Bronchus fibroblast of lung (primary cell): ENCODE measurements around the gene NPLOC4. TPM values are rescaled to one million over a fixed set of nuclear protein-coding genes. Genes with fewer than 3 reads are reported as not detected.

Experiments used
- total RNA-seq: library from RNA; depleted of rRNA; stranded (reverse); fragments of >200 nt; gene quantifications from 2 replicates; pipeline ENCODE4 v1.2.3, GENCODE V29; 2015

NPLOC4 gene
- 46.4 and 48.6 TPM in 2 replicates for total RNA-seq

GRCh38 chr17:81636505-81637288 lies at the start of gene NPLOC4, which contains the start of gene TSPAN10:
NPLOC4 (minus strand) TSS chr17:81637112; CDS start chr17:81636930, 182 bp downstream.
TSPAN10 (plus strand) TSS chr17:81637196; CDS start chr17:81642413, 5,217 bp downstream.

DNA sequence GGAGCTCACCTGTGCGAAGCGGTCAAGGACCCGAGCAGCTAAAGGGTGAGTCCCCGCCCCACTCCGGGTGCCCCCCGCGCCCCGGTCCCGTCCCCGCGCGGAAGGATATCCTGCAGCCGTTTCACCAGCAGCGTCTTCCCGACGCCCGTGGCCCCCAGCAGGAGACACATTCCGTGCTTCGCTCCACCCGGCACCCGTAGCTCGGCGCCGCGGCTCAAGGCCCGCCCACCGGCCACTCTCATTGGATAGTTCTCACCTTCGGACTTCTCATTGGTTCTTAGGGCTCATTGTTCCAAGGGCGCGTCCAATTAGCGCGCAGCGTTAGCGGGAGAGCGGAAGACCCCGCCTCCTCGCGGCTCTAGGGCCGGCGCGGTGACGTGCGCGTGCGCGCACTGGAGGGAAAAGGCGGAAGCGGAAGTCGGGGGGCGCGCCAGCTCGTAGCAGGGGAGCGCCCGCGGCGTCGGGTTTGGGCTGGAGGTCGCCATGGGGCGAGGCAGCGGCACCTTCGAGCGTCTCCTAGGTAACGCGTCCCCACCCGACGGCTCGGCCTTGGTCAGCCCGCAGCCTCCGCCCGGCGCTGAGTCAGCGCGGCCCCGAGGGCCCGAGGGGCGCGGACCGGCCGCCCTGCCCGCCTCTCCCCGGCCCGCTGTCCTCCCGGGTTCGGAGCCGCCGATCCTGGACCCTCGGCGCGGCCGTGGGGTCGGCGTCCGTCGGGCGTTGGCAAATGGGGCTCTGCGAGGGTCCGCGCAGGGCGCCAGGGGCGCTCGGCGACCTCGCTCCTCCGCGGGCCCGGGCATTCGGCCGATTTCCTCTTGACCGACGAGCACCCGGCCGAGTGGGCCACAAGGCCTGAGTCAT lies 46.9 kb upstream of the NPLOC4 start, which contains the start of the genes ARL16 and HGS:
Gene ARL16, minus strand, starts transcription at position 214 of the 858 bp plus-strand sequence. Its CDS starts 44 bp downstream, at position 170.
Gene HGS, plus strand, starts transcription at position 428 of the 858 bp plus-strand sequence. Its CDS starts 56 bp downstream, at position 484.

GRCh38 chr17:81666342-81667191 lies 29.7 kb upstream of the NPLOC4 start, which contains the start of the genes CCDC137 and OXLD1:
CCDC137 (plus strand) TSS chr17:81666737; CDS start chr17:81666767, 30 bp downstream.
OXLD1 (minus strand) TSS chr17:81666605; CDS start chr17:81666577, 28 bp downstream.

DNA sequence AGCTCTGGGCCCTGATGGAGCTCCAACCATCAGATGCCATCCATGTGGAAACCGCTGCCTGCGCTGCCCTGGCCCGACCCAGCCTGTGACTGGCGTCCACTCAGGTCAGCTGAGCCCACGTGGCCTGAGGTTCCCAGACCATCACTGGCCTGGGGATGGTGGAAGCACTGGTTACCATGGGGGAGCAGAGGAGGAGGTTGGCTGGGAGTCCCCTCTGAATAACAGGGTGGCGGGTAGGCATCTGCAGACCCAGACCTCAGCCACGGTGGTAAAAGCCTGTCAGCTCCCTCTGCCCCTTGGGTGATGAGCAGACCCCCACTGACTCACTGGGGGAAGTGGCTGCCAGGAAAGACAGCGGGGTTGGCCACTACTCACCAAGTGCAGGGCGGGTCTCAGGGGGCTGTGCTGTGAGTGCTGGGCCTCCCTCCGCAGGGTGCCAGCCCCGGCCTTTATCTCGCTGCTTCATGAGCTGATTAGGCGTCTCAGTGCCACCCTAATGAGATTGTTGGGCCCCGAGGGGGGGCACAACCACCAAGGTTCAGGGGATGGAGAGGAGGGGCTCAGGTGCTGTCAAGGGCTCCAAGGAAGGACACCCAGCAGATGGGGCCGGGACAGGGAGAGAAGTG lies 19.3 kb upstream of the NPLOC4 start, which contains the start of gene PDE6G:
Gene PDE6G, minus strand, starts transcription at position 425 of the 626 bp plus-strand sequence. CDS start 3,237 bp downstream, outside the sequence.

GRCh38 chr17:81552244-81553017 lies 84.5 kb downstream of the NPLOC4 start, which contains the start of gene FAAP100:
FAAP100 (minus strand) TSS chr17:81552353; CDS start chr17:81552330, 23 bp downstream.

DNA sequence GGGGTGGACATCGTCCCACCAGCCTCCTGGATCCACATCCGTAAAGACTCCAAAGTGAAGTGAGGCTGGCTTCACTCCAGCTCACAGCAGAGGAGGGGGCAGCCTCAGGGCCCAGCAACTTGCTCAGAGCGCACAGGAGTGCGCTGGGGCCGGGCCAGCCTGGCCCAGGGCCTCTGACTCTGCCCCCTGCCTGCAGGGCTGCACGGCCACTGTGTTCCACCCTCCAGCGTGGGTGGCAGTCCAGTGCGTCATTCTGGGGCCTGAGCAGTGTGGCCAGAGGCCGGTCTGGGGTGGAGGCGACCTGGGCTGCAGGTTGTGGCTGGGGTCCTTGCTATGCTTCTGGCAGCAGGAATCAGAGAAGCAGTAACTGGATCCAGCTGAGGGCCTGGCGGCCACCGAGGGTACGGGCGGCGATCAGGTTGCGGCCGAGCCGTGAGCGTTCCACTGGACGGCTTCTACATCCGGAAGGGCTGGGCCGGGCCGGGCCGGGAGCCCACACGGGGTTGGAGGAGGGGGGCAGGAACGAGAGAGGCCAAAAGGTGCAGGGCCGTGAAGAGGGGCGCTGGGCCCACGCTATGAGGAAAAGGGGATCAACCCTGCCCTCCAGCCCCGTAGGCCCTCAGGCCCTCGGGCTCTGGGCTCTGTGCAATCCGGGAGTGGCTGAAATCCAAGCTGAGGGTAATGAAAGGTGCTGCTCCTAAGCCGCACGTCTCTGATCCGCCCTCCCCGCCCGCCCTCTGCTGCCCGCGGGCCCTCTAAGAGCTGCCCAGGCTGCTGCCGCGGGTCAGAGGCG lies 109.1 kb downstream of the NPLOC4 start, which contains the start of gene FSCN2:
Gene FSCN2, plus strand, starts transcription at position 787 of the 793 bp plus-strand sequence. CDS start 155 bp downstream, outside the sequence.

DNA sequence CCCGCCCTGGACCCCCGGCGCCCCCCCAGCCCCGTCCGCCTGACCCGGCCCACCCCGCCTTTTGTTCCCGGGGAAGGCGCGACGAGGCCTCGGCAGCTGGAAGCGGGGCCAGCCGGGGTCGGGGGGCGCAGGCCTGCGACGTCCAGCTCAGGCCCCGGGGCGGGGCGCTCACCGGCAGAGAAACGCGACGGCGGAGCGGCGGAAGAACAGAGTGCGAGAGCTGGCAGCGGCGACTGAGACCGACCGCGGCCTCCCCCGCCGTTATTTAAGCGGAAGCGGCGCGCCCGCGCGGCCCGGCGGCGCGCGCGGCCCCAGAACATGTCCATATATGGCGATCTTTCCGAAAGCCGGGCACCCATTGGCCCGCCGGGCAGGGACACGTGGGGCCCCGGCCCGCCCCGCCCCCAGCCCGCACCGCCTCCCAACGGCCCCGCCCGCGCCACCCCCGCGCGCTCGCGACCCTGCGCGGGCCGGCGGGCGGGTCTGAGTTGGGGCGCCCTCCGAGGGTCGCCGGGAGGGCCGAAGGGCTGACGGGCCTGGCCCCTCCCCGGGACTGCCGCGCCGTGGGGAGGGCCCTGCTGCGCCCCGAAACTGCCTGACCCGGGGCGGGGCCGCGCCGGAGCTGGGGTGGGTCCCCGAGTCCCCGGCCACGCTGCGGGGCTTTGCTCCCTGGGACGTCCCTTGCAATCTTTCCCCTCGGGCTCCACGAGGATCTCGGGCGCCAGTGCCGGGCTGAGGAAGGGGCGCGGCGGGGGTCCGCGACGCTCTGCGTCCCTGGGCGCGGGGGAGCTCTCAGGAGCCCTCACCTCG lies 124.1 kb downstream of the NPLOC4 start, which contains the start of gene ACTG1:
Gene ACTG1, minus strand, starts transcription at position 238 of the 810 bp plus-strand sequence. CDS start 445 bp downstream, outside the sequence.

Other genes with a start within 250 kb of the NPLOC4 start
- 8.3 and 8.4 TPM in 2 replicates for gene BAHCC1, start 241.7 kb downstream of the NPLOC4 start, total RNA-seq
- 10,312 and 10,388 TPM in 2 replicates for gene ACTG1, start 124.3 kb downstream of the NPLOC4 start, total RNA-seq
- gene FSCN2, start 108.7 kb downstream of the NPLOC4 start, total RNA-seq: 0.15 TPM in 1 of 2 replicates, not detected in the other
- 26.6 and 30.3 TPM in 2 replicates for gene FAAP100, start 84.8 kb downstream of the NPLOC4 start, total RNA-seq
- gene TSPAN10, start 84 bp upstream of the NPLOC4 start, total RNA-seq: 0.34 and 0.59 TPM in 2 replicates
- 1.3 and 2.2 TPM in 2 replicates for gene PDE6G, start 19.4 kb upstream of the NPLOC4 start, total RNA-seq
- gene OXLD1, start 29.5 kb upstream of the NPLOC4 start, total RNA-seq: 47.1 and 52.9 TPM in 2 replicates
- gene CCDC137, start 29.6 kb upstream of the NPLOC4 start, total RNA-seq: 12.9 and 14.9 TPM in 2 replicates
- gene ARL16, start 46.7 kb upstream of the NPLOC4 start, total RNA-seq: 47.9 and 48.9 TPM in 2 replicates
- 101 and 102 TPM in 2 replicates for gene HGS, start 46.9 kb upstream of the NPLOC4 start, total RNA-seq
- gene MRPL12, start 66.3 kb upstream of the NPLOC4 start, total RNA-seq: 123 and 155 TPM in 2 replicates
- gene SLC25A10, start 75.2 kb upstream of the NPLOC4 start, total RNA-seq: 32.7 and 38.0 TPM in 2 replicates
- gene GCGR, start 167.0 kb upstream of the NPLOC4 start, total RNA-seq: not detected in 2 replicates
- gene MCRIP1, start 196.2 kb upstream of the NPLOC4 start, total RNA-seq: 131 and 139 TPM in 2 replicates
- gene PPP1R27, start 197.9 kb upstream of the NPLOC4 start, total RNA-seq: not detected in 2 replicates
- gene P4HB, start 223.4 kb upstream of the NPLOC4 start, total RNA-seq: 1,092 and 1,218 TPM in 2 replicates
- 498 and 540 TPM in 2 replicates for gene ARHGDIA, start 234.2 kb upstream of the NPLOC4 start, total RNA-seq